ENCODE data around the gene NIN.

Gene NIN

DNA sequence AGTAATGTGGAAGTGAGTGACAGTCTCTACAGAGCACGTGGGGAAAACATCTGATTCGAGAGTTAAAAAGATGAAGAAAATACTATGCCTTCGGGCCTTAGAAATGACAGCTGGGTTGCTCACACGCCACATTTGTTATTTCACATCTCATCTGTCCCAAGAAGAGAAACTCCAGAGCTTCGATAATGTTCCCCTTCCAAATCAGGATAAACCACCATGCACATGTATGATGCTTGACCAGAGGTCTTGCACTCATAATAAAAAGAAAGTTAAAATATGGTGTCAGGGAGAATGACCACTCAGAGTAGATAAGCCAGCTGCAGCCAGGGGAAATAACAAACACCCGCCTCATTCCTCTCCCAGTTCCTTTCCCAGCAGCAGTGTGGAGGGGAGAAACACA lies 34.6 kb downstream of the NIN start:
- no peaks in the 10 kb centered on the region for H3K27me3 ChIP-seq
- DNase-seq, result no peak
- H3K27ac ChIP-seq, result no peak overlapping the region
- no peaks in the 10 kb centered on the region for H3K9me3 ChIP-seq
- no peak overlapping the region for H3K4me3 ChIP-seq
- peaks cover 0 to 13% (median 0%) of the 10 kb centered on the region in 4 donors for H3K4me1 ChIP-seq
- TF ChIP-seq, protein P1, sequence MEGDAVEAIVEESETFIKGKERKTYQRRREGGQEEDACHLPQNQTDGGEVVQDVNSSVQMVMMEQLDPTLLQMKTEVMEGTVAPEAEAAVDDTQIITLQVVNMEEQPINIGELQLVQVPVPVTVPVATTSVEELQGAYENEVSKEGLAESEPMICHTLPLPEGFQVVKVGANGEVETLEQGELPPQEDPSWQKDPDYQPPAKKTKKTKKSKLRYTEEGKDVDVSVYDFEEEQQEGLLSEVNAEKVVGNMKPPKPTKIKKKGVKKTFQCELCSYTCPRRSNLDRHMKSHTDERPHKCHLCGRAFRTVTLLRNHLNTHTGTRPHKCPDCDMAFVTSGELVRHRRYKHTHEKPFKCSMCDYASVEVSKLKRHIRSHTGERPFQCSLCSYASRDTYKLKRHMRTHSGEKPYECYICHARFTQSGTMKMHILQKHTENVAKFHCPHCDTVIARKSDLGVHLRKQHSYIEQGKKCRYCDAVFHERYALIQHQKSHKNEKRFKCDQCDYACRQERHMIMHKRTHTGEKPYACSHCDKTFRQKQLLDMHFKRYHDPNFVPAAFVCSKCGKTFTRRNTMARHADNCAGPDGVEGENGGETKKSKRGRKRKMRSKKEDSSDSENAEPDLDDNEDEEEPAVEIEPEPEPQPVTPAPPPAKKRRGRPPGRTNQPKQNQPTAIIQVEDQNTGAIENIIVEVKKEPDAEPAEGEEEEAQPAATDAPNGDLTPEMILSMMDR (IDR thresholded peaks at IDR 0.05), result no peak
- intact Hi-C loops (cut with DNase I; ENCODE audit: low total_unique reads), result no loop called here
- H3K36me3 ChIP-seq, result peaks cover 3 to 12% (median 9%) of the 10 kb centered on the region in 3 donors

DNA sequence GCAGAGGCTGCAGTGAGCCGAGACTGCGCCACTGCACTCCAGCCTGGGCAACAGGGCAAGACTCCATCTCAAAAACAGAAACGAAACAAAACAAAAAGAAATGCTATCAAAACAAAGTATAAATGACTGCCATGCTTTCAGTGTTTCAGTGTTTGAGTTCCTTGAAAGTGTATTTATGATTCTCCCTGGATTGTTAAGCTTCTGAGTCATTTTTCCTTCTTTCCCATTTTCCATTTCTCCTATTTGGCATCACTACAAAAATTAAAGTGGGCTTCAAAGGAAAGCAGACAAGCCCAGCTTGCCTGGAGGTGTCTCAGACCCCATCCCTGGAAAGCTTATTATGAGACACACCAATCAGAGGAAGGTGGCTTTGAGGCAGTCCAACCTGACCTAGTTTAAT lies 35.1 kb downstream of the NIN start:
- intact Hi-C loops (cut with DNase I; ENCODE audit: low total_unique reads), result no loop called here
- TF ChIP-seq, protein P1 (IDR thresholded peaks at IDR 0.05), result no peak
- Histone ChIP-seq H3K27me3 (no peaks in the 10 kb centered on the region), H3K4me1 (peaks cover 0 to 13% (median 0%) of the 10 kb centered on the region in 4 donors), H3K27ac (no peak overlapping the region), H3K4me3 (no peak overlapping the region), H3K36me3 (peaks cover 3 to 12% (median 9%) of the 10 kb centered on the region in 3 donors), H3K9me3 (no peaks in the 10 kb centered on the region)
- DNase-seq, result no peak

DNA sequence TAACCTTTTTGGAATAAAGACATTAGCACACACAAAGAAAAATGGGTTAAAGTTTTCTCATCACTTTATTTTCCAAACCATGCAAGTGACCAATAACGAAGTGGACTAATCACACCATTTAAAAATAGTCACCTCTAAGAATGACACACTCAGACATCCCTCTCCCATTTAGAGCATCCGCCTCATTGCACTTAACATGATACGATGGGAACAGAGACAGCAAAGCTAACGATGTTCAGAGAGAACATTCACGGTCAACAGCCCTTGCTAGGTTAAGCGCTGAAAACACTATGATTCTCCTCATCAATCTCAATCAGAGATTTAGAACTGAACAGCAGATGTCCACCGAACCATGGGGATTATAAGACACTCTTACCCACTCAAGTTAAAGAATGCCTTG lies 35.8 kb downstream of the NIN start:
- no peaks in the 10 kb centered on the region for H3K27me3 ChIP-seq
- intact Hi-C loops (cut with DNase I; ENCODE audit: low total_unique reads), result no loop called here
- H3K4me3 ChIP-seq, result no peak overlapping the region
- no peak overlapping the region for H3K27ac ChIP-seq
- H3K4me1 ChIP-seq, result peaks cover 0 to 13% (median 0%) of the 10 kb centered on the region in 4 donors
- no peaks in the 10 kb centered on the region for H3K9me3 ChIP-seq
- TF ChIP-seq, protein P1 (IDR thresholded peaks at IDR 0.05), result no peak
- H3K36me3 ChIP-seq, result peaks cover 3 to 18% (median 15%) of the 10 kb centered on the region in 3 donors
- no peak for DNase-seq

GRCh38 chr14:50794068-50794645 lies 36.8 kb downstream of the NIN start:
- DNase-seq, result no peak
- Histone ChIP-seq H3K9me3 (no peaks in the 10 kb centered on the region), H3K4me1 (peaks cover 0 to 13% (median 0%) of the 10 kb centered on the region in 4 donors), H3K4me3 (no peak overlapping the region), H3K27ac (no peak overlapping the region), H3K36me3 (peaks cover 3 to 23% (median 21%) of the 10 kb centered on the region in 3 donors), H3K27me3 (no peaks in the 10 kb centered on the region)
- intact Hi-C loops (cut with DNase I; ENCODE audit: low total_unique reads), result no loop called here
- TF ChIP-seq, protein P1 (IDR thresholded peaks at IDR 0.05), result no peak

DNA sequence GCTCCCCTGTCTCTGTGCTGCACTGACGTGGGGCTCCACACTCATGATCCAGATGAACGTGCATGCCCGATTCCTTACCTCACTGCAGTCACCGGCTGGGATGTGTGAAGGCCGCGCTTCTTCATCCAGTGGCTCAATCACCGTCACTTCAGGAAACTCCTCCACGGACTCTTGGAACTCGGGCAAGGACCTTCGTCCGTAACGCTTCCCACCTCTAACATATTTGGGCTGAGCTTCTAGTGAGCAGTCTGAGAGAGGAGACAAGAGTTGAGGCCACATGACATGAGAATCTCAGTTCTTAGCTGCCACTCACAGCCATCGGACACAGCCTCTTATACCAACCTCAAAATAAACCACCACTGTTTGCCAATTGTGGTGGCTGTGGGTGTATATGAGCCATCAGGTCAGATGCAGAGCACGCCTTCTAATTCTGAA lies 38.3 kb downstream of the NIN start:
- Histone ChIP-seq H3K4me1 (peaks cover 0 to 13% (median 0%) of the 10 kb centered on the region in 4 donors), H3K27me3 (no peaks in the 10 kb centered on the region), H3K9me3 (no peaks in the 10 kb centered on the region), H3K4me3 (no peak overlapping the region), H3K36me3 (peaks cover 3 to 21% (median 21%) of the 10 kb centered on the region in 3 donors), H3K27ac (no peak overlapping the region)
- TF ChIP-seq, protein P1 (IDR thresholded peaks at IDR 0.05), result no peak
- intact Hi-C loops (cut with DNase I; ENCODE audit: low total_unique reads), result no loop called here
- DNase-seq, result no peak

All from tibial artery (tissue), 4 donors.